Activated CD4-positive, CD25-positive, alpha-beta regulatory T cell (primary cell): ENCODE measurements around the gene HLCS.

Source experiments
- DNase-seq, 4 experiments: peaks; one replicate each; lab custom pipeline; 2025; lab: John Stamatoyannopoulos, UW

The HLCS gene

DNA sequence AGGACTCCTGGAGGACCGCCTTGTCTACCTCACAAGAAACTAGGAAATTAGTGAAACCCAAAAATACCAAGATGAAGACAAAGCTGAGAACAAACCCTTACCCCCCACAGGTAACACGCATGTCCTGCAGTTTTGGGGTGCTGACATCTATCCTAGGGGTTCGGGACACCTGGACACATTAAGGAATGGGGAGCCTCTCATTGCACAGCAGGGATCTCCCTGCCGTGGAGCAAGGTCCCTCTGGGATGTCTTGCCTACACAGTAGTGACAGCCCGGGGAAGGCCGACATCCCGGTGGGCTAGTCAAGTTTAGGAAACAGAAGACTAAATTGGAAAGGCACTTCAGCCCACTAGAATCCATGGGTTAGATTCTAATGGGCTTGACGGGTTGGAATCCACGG is 223.0 kb downstream of the HLCS start:
- no peak for DNase-seq

DNA sequence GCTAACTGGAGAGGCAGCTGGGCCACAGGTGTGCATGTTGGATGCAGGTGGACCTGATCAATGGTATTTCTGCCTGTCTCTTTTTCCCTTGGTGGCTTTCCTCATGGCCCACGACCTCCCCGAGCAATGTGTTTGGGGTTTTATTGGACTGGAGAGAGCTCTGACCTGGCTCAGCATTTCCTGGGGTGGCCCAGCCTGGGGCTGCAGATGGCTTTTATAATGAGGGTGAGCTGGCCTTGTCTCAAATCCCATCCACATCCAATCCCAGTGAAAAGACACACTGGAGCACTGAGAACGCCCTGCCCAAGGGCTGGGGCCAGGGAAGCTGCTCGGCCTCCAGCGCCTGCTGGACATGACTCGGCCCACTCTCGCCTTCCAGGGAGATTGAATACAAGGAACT is 223.5 kb downstream of the HLCS start:
- DNase-seq = no peak

DNA sequence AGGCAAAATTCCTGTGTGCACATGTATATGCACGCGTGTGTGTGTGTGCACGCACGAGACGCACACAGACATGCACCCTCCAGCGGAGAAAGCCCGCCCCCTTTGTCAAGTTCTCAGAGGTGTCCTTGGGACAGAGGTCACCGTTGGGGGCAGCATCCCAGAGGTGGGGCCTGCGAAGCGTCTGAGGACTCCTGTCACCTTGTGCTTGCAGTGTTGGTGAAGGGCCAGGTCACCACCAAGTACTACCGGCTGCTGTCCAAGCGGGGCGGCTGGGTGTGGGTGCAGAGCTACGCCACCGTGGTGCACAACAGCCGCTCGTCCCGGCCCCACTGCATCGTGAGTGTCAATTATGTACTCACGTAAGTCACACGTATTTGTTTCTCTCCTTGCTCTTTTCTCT is 225.0 kb downstream of the HLCS start:
- no peak for DNase-seq

DNA sequence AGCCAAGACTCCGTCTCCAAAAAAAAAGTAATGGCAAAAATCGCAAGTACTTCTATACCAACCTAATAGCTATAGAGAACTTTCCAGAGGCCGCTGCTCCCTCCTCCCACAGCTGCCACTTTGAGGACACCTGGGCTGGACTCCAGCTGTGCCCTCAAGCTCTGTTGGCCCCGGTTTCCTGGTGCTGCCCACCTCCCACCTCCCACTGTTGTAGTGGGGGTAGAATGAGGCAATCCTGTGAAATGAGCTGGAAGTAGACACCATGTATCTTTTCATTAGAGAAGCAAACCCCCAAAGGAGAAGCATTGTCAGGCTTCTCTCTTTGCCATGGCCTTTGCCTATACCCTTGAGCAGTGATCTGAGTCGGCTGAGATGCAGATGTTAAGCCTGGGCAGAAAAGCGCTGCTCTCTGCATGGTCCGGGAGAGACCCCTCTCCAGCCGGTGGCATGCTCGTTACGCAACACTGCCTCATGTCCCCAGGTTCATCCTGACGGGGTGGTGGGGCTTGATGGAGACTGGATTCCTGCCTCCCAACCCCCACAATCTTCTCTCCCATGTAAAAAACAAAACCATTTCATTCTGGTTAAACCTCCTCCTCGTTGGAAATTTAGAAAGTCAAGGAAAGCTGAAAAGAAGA is 227.9 kb downstream of the HLCS start:
- no peak for DNase-seq

DNA sequence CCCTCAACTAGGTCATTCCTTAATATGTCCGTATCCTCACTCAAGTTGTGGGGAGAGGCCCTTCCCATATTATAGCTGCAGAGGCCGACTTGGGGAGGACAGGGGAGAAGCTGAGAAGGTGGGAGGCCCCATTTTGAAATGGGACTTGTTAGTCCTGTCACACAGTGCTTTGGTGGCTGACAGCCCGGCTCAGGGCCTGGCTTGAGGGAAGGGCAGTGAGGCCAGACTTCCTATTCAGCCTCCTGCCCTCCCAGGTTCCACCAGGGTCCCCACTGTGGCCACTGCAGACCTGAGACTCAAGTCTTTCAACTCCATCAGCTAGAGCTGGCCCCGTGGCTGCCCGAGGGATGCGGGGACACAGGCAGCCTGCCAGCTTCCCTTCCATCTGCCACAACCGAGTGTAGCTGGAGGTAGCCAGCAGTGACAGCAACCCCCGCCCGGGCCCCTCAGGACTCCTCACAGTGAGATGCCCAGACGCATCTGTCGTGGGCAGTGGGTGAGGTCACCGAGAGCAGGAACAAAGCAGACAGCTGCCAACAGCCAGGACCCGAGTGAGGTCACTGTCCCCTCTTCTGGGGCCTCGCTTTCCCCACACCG is 230.6 kb downstream of the HLCS start:
- no peak for DNase-seq

DNA sequence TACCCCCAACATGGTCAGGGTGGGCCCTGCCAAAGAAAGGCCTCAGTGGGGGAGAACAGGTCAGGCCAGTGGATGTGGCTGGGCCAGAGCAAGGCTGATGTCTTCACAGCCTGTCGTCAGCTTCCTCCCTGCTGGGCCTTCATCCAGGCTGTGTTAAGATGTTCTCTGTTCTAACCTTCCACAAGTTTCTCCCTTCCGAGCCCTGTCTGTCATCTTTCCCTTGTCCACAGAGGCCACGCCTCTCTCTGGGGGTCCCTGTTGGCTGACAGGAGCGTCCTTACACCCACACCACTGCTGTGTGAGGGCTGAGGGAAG is 231.3 kb downstream of the HLCS start:
- no peak for DNase-seq

DNA sequence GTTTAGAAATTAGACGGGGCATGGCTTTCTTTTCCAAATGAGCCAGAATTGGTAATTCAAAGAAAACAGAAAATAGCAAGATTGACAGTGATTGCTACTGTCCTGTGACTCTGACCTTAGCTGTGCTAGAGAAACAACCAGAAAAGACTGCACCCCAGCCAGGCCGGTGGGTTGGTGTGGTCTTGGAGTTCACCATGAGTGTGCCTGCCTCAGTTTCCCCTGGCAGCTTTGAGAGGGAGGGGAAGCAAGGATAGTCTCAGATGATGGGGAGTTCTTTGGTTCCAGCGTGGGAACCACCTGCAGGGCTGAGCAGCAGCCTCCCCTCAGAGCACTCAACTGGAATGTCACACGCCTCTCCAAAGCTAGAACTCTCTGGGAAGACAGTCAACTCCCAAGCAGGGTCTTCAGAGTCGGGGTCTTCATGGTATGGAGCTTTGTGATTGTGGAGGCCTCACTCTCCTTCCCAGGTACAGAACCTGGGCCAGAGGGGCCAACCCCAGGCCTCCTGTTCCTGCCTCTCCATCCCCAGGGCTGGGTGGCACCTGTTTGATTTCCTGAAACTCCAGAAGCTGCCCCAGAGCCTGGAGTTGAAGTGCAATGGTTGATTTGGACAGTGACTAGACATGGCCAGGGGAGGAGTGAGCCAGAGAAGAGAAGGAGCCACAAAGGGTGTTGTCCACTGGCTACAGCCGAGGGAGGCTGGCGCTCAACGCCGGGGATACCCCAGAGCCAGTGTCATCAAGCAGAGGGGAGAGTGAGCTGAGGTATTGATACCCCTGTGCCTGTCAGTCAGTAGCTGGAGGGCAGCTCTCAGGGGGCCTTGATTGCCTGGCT is 231.9 kb downstream of the HLCS start:
- no peak for DNase-seq

DNA sequence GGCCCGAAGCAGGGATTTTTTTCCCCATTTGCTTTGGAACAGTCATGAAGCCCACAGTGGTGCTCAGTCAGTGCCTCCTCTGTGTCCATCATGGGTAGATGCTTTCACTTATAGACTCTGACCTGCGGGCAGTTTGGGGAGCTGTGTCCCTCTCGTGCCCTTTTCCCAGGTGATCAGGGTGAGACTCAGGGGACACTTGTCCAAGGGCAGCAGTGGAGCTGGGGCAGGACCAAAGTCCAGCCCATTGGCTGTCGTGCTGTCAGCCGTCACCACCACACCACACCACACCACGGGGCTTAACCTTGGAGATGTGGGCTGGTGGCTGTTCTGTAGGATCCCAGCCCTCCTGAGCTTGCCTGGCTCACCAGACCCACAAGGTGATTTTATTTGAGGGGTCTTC is 232.6 kb downstream of the HLCS start:
- no peak for DNase-seq

DNA sequence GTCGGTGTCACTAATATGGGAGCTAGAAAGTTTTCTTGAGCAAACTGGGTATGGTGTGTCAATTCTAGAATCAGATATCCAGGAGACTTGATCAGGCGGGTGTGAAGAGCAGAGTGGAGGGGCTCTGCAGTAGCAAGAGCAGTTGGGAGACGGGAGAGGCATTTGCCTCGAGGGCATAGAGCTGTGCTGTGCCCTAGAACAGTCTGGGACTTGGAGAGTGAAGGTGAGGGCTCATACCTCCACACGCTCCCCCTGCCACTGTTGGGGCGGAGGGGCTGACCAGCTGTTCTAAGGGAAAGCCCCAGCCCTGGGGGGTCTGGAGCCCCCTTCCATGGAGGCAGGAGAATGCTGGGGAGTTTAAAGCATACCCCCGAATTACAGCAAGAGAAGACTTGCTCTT is 233.7 kb downstream of the HLCS start:
- DNase-seq = no peak

DNA sequence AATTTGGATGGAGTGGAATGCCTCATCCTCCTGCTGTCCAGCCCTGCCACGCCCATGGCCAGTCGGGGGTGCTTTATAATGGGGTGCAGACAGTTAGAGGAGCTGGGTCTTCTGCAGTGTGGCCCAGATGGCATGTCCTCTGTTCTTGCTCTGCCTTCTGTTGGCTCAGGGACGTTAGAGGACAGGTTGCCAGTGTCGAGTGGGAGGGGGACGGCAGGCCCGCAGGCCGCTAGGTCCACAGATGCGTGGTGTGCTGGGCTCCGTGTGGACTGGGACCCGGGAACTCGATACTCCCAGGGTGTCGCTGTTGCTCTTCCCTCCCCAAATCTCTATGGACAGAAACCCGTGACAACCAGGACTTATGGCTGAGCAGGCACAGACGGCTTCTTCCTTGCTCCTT is 234.3 kb downstream of the HLCS start:
- no peak for DNase-seq

DNA sequence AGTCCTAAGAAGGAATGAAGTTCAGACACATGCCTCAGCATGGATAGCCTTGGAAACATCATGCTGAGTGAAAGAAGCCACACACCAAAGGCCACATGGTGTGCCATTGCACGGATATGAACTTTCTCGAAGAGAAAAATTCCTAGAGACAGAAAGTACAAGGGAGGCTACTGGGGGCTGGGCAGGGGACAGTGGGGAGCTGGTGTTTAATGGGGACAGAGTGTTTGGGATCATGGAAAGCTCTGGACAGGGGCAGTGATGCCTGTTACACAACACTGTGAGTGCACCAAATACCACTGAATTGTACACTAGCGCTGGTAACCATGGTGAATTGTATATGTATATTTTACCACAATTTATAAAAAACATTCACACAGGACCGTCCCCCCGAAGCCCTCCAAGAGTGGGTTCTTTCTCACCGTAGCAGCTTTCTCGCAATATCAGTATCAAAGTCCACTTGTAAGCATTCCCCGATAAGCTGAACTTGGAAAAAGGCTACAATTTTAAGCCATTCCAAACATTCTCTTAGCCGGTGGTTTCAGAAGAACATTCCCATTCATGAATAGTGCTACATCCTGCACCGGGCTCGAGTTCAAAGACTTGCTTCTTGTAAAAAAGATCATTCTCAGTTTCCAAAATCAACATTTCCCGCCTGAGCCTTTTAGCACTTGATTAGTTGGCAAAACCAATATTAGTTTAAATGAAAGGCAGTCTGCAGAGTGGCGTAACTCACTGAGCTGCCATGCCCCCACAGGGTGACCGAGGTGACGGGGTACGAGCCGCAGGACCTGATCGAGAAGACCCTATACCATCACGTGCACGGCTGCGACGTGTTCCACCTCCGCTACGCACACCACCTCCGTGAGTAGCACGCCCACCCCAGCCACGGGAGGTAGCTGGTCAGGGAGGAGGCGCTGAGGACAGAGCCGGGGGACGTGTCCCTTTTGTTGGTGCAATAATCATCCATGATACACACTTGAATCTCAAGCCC is 235.9 kb downstream of the HLCS start:
- no peak for DNase-seq

DNA sequence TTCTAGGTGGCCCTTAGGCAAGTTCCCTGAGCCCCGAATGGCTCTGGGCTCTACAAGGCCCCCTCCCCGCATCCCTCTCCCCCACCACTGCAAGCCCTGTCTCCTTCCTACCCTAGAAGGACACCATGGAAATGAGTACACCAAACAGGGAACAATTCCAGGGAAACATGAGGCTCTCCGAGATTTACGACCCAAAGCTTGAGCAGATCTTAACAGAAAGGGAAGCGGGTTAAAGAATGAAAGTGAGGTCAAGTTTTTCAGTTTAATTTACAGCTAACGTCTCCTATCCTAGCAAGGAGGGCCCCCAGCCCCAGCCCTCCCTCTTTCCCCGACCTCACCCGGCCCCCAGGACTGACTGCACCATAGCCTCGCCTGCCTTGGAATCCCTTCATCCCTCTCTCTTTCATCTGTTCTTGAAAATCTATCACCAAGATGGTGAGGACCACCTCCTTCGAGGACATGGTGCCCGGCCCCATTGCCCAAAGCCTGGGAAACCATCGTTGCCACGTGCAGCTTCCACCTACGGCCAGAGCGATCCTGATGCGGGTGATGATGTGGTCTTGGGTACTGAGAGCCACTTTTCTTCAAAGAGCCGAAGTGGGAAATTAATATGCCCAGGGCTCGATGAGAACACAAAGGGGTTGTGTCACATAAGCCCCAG is 237.0 kb downstream of the HLCS start:
- DNase-seq = no peak

DNA sequence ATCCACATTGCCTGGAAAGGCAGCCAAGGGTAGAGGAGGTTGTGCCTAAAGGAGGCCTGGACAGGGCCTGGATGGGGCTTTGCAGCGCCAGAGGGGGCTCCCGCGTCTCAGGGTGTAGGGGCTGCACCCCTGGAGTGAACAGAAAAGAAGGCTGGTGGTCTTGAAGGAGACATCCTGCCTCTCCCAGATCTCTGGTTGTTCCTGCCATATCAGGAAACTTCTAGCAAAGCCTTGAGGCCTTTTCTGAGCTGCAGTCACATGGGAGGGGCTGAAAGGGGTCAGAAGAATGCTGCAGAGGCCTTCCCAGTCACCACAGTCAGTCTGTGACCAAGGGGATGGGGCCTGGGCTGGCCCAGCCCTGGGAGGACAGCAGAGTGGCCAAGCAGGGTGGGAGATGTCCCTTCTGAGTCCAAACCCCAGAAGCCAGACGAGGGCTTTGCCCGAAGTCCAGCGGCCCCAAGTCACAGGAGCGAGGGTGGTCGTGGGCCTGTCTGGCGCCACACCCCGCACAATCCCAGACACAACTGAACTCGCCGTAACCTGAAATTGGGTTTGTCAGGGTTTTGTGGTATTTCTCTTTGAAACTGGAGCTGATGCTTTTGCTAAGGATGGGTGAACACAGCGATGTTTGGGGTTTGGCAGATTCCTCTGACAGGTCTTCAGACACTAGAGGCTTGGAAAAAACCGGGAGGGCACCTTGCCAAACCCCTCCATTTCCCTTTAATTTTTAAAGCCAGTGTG is 237.9 kb downstream of the HLCS start:
- DNase-seq = no peak

DNA sequence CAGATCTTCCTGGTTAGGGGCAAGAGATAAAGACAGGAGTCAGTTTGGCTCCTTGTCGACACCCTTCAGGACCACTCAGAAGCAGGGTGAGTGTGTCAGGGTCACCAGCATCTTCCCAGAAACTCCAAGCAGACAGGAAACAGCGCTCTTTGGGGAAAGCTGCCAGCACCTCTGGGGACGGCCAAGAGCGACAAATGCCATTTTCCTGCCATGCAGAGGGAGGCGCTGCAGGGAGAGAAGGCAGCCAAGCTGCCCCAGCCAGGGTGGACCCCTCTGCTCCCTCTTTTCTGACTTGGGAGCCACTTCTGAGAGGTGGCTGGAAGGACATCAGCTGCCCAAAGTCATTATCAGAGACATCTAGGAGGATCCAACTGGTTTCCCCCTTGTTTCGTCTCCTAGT is 238.6 kb downstream of the HLCS start:
- DNase-seq = no peak

DNA sequence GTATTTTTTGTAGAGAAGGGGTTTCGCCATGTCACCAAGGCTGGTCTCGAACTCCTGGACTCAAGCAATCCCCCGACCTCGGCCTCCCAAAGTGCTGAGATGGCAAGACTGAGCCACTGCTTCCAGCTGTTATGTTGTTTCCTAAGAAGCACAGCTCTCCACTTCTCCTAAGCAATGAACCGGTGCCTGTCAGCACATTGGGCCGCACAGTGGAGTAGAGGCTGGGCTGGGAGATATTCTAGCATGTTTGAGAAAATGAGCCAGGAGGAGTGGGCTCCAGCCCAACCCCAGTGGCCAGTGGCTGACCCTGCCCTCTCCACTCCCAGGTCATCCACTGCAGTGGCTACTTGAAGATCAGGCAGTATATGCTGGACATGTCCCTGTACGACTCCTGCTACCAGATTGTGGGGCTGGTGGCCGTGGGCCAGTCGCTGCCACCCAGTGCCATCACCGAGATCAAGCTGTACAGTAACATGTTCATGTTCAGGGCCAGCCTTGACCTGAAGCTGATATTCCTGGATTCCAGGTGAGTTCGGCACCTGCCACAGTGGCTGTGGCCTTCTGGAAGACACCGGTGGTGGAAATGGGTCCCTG is 240.6 kb downstream of the HLCS start:
- DNase-seq = no peak

DNA sequence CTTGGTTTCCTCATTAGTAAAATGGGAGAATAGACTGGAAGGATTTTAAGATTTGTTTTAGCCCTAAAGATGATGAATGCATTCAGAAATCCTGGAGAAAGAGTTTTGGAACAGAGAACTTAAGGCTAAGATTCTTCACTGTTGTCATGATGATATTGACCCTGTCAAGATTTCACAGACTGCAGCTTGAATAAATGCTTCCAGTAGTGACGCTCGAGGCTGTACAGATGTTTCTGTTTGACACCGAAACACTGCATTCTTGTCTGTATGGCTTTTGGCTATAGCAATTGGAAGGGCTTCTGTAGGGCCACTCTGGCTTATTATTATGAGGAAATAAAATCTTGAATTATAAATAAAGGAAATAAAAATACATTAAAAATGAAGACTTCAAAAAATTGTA is 241.8 kb downstream of the HLCS start:
- no peak for DNase-seq

DNA sequence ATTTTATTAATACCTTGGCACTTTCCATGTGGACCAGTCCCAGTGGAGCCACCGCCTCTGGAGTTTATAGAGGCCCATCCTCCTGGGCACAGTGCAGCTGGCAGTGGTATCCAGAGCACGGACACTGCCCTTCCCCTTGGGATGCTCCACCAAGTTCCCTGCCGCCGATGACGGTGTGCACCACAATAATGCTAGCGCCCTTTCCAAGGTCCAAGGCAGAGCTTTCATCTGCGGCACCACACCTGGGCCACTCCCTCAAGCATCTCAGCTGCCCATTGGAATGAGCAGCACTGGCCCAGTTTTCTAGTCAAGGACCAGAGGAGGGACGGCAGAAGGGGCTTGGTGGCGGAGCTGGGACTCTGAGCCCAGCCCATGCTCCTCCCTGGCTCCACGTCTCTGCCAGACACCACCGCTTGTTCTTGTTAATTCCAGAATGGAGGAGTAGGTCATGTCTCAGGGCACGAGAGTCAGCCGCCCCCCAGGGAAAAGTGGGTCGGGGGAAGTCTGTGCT is 243.0 kb downstream of the HLCS start:
- no peak for DNase-seq

DNA sequence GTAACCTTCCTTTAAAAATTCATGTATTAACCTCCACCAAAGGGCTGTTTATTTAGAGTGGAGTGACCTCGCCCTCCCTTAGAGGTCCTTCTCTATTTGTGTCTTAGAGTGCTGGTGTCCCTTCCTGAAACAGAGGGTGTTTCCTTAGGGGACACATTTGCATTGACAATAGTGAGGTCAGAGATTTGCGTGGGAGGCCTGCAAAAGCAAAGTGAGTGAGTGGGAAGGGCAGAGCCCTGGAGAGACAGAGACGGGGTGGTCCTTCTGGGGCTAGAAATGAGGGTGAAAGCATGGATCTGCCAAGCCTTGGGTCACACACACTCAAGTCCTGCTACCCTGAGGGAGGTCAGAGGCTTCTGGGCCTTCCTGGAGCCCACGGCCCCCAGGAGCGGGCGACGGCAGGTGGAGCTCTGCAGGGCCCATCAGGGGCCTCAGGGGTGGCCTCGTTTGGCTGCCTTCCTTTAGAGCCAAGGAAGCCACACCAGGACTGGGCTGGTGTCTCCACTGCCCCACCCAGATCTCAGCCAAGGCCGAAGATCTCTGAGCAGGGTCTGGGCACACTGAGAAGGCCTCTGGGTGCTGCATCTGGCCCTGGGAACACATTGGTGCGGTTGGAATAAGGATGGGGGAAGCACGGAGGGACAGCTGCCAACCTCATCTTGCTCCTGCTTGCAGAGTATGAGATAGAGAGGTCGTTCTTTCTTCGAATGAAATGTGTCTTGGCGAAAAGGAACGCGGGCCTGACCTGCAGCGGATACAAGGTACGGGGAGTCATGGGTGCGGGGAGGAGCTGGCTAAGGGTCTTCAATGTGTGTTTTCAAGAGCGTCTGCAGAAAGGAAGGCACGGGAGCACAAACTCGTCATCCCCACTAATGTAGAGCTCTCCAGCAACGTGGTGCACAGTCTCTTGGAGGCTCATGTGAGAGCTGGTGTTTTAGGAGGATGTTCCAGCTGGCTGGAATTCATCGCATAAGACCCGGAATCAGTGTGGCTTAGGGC is 243.8 kb downstream of the HLCS start:
- DNase-seq = no peak

DNA sequence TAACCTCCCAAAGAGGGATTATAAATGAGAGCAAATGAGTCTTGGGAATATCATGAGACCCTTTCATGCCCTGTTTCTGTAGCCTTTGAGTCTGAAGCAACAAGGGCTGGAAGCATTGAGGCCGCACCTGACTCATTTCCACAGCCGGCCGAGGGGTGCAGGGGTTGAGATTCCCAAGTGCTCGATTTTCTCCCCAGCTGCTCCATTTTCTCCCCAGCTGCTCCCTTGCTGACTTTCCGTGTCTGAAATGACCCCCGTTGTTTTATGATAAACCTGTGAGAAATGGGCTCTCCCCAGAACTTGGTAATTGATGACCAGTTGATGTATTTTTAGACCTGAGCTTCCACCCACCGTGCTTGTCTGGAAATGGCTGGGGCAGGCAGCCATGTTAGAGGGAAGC is 244.7 kb downstream of the HLCS start:
- no peak for DNase-seq
